C4-2B (cell line): ENCODE data around the gene PSMG2.

Source experiments
- CTCF ChIP-seq: fragments of 450-650 bp; conservative IDR thresholded peaks from 2 replicates; pipeline ENCODE4 v1.5.1; 2017; ENCODE audit warnings: mild to moderate bottlenecking
- ZFX ChIP-seq: fragments of 450-650 bp; IDR thresholded peaks from 2 replicates; pipeline ENCODE4 v1.6.1; 2017

DNA sequence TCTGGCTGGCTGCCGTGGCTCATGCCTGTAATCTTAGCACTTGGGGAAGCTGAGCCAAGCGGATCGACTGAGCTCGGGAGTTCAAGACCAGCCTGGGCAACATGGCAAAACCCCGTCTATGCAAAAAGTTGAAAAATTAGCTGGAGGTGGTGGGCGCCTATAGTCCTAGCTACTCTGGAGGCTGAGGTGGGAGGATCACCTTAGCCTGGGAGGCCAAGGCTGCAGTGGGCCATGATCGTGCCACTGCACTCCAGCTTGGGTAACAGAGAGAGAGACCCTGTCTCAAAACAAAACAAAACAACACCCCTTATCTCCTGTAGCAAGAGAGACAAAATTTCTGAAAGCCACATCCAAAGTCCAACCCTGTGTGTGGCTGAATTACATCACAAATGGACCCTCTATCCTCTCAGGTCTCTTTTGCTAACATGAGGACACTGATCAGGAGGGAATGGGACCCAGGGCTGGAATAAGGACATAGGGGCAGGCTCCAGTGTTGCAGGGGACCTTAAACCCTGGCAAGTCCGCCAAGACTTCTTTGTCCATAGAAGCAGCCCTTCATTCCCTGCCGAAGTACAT lies 64.8 kb downstream of the PSMG2 start:
- TF ChIP-seq CTCF: no peak
- TF ChIP-seq ZFX: no peak
